Liver (tissue), 9 donors: Measurements from ENCODE around the gene CLIC3. TPM values are rescaled to one million over a fixed set of nuclear protein-coding genes. Genes with fewer than 3 reads are reported as not detected.

Source experiments
- DNase-seq: peaks from one replicate; pipeline ENCODE4 v3.0.0-alpha.2; 2017; ENCODE audit warnings: low spot score
- H3K27ac ChIP-seq, 2 donors: one replicate each; pipeline ENCODE4 v1.7.0; 2013; ENCODE audit warnings: inconsistent platforms in 2 of 2, low read length in 2 of 2, control low read depth in 1 of 2, low read depth in 1 of 2, mild to moderate bottlenecking in 1 of 2
- H3K27me3 ChIP-seq, 4 donors: one replicate each; pipeline versions ENCODE4 v1.6.1 to v1.7.0; 2013; ENCODE audit warnings: low read length in 3 of 4, inconsistent platforms in 1 of 4, mild to moderate bottlenecking in 1 of 4, moderate library complexity in 1 of 4; ENCODE audit not compliant: control insufficient read depth in 4 of 4, insufficient read depth in 4 of 4
- H3K36me3 ChIP-seq, 4 donors: one replicate each; pipeline versions ENCODE4 v1.6.1 to v1.7.0; 2013; ENCODE audit warnings: low read length in 3 of 4, mild to moderate bottlenecking in 3 of 4, low read depth in 1 of 4, moderate library complexity in 1 of 4; ENCODE audit not compliant: control insufficient read depth in 4 of 4, insufficient read depth in 3 of 4
- H3K4me1 ChIP-seq, 4 donors: one replicate each; pipeline versions ENCODE4 v1.6.1 to v1.7.0; 2013; ENCODE audit warnings: low read length in 3 of 4, mild to moderate bottlenecking in 3 of 4, moderate library complexity in 1 of 4; ENCODE audit not compliant: control insufficient read depth in 4 of 4, insufficient read depth in 4 of 4
- H3K4me3 ChIP-seq, 3 donors: one replicate each; pipeline versions ENCODE4 v1.6.1 to v1.7.0; 2013; ENCODE audit warnings: low read length in 3 of 3, control low read depth in 1 of 3, low read depth in 1 of 3, mild to moderate bottlenecking in 1 of 3
- H3K9ac ChIP-seq, 2 donors: one replicate each; pipeline ENCODE4 v1.7.0; 2013; ENCODE audit warnings: low read length in 2 of 2, mild to moderate bottlenecking in 2 of 2, moderate library complexity in 2 of 2, control low read depth in 1 of 2, low read depth in 1 of 2
- H3K9me3 ChIP-seq, 4 donors: one replicate each; pipeline versions ENCODE4 v1.6.1 to v1.7.0; 2013; ENCODE audit warnings: low read length in 3 of 4; ENCODE audit not compliant: control insufficient read depth in 4 of 4
- EGR1 ChIP-seq, 2 donors: IDR thresholded peaks; 2 replicates each; pipeline ENCODE4 v1.6.1; 2016 to 2018; ENCODE audit warnings: antibody characterized with exemption in 2 of 2, low read depth in 2 of 2
- FOXA1 ChIP-seq: IDR thresholded peaks from 2 replicates; pipeline ENCODE4 v1.6.1; 2016; ENCODE audit warnings: antibody characterized with exemption
- GABPA ChIP-seq, 2 donors: IDR thresholded peaks in 1 of 2; conservative IDR thresholded peaks in 1 of 2; 2 replicates each; pipeline ENCODE4 v1.6.1; 2016; ENCODE audit warnings: antibody characterized with exemption in 2 of 2, mild to moderate bottlenecking in 1 of 2, moderate library complexity in 1 of 2
- HNF4A ChIP-seq, 2 donors: conservative IDR thresholded peaks; 2 replicates each; pipeline ENCODE4 v1.6.1; 2016; ENCODE audit warnings: antibody characterized with exemption in 2 of 2, mild to moderate bottlenecking in 2 of 2
- HNF4G ChIP-seq: IDR thresholded peaks from 2 replicates; pipeline ENCODE4 v1.6.1; 2016; ENCODE audit warnings: antibody characterized with exemption
- JUND ChIP-seq, 2 donors: IDR thresholded peaks; 2 replicates each; pipeline ENCODE4 v1.6.1; 2016; ENCODE audit warnings: antibody characterized with exemption in 2 of 2
- NR2F2 ChIP-seq: IDR thresholded peaks from 2 replicates; pipeline ENCODE4 v1.6.1; 2016; ENCODE audit warnings: antibody characterized with exemption
- RXRA ChIP-seq, 2 donors: IDR thresholded peaks; 2 replicates each; pipeline ENCODE4 v1.6.1; 2017 to 2018; ENCODE audit warnings: antibody characterized with exemption in 2 of 2, mild to moderate bottlenecking in 1 of 2
- SP1 ChIP-seq: IDR thresholded peaks from 2 replicates; pipeline ENCODE4 v1.6.1; 2018; ENCODE audit warnings: antibody characterized with exemption, mild to moderate bottlenecking
- TAF1 ChIP-seq: conservative IDR thresholded peaks from 2 replicates; pipeline ENCODE4 v1.6.1; 2016; ENCODE audit warnings: antibody characterized with exemption, mild to moderate bottlenecking
- YY1 ChIP-seq: IDR thresholded peaks from 2 replicates; pipeline ENCODE4 v1.6.1; 2016; ENCODE audit warnings: antibody characterized with exemption, mild to moderate bottlenecking
- WGBS: extraction: QIAGEN DNeasy Blood & Tissue Kit; methylation state at CpG from one replicate; pipeline ENCODE4 v1.1.7; 2013; 5-methylcytosine and 5-hydroxymethylcytosine counted together
- polyA plus RNA-seq, 2 donors: library from polyadenylated mRNA; stranded (reverse) in 1 of 2; unstranded in 1 of 2; fragments of 200-250 nt in 1 of 2; fragments of >200 nt in 1 of 2; fragmentation: Nextera tagmentation in 1 of 2; extraction: Ambion mirVana in 1 of 2; gene quantifications; one replicate each; pipeline versions ENCODE4 v1.2.1 to v1.2.3, GENCODE V29; 2013 to 2015
- total RNA-seq, 2 donors: library from RNA; depleted of rRNA; stranded (reverse); fragments of >200 nt; gene quantifications; one replicate each; pipeline ENCODE4 v1.2.3, GENCODE V29; 2014
- TF ChIP-seq, protein P1 (sequence below): IDR thresholded peaks from 2 replicates; pipeline ENCODE4 v1.6.1; 2016; ENCODE audit warnings: antibody characterized with exemption
- TF ChIP-seq, protein P2 (sequence below): IDR thresholded peaks from 2 replicates; pipeline ENCODE4 v1.6.1; 2016; ENCODE audit warnings: antibody characterized with exemption, mild to moderate bottlenecking
- TF ChIP-seq, protein P3 (sequence below): IDR thresholded peaks from 2 replicates; pipeline ENCODE4 v1.6.1; 2016; ENCODE audit warnings: antibody characterized with exemption
- TF ChIP-seq, protein P4 (sequence below): fragments of 150-350 bp; IDR thresholded peaks from 2 replicates; pipeline ENCODE4 v1.5.1; 2017; ENCODE audit warnings: improper control_type of control experiment, low read depth, low read length; ENCODE audit not compliant: missing input control
- donor health status: healthy.
- donor health status: healthy.
- donor health status: healthy.
- donor health status: healthy.
- donor health status: healthy.

The CLIC3 gene
- total and polyA plus RNA-seq, 4 donors = 0.33 to 0.83 (median 0.40) TPM

DNA sequence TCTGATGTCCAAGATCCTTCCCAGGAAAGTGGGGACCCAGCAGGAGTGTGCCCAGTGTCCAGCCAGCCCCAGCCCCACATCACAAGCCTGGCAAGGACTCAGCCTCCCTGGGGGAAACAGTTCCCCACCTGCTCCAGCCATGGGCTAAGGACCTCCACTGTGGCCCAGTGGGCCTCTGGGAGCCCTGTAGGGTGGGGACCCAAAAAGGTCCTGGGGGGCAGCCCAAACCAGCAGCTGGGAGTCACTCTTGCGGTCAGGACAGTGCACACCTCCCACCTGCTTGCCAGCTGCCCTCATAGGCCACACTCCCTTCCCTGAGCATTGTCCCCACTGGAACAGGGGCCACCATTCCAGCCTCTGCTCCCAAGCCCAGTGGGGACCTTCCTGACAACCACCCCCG, 30.0 kb upstream of the CLIC3 start:
- DNase-seq = no peak
- Histone ChIP-seq H3K9ac (no peak overlapping the region), H3K9me3 (no peaks in the 10 kb centered on the region), H3K4me3 (no peak overlapping the region), H3K27me3 (no peaks in the 10 kb centered on the region), H3K27ac (no peak overlapping the region), H3K36me3 (no peaks in the 10 kb centered on the region), H3K4me1 (peaks cover 39 to 71% (median 54%) of the 10 kb centered on the region in 4 donors)
- WGBS = 91% methylated on average over 2 of the region's 2 CpGs
- no peak for TF ChIP-seq TAF1
- TF ChIP-seq SP1 = no peak
- no peak for TF ChIP-seq EGR1 (IDR thresholded peaks at IDR 0.05; ENCODE audit: low read depth in 2 of 2)
- TF ChIP-seq, protein P1, sequence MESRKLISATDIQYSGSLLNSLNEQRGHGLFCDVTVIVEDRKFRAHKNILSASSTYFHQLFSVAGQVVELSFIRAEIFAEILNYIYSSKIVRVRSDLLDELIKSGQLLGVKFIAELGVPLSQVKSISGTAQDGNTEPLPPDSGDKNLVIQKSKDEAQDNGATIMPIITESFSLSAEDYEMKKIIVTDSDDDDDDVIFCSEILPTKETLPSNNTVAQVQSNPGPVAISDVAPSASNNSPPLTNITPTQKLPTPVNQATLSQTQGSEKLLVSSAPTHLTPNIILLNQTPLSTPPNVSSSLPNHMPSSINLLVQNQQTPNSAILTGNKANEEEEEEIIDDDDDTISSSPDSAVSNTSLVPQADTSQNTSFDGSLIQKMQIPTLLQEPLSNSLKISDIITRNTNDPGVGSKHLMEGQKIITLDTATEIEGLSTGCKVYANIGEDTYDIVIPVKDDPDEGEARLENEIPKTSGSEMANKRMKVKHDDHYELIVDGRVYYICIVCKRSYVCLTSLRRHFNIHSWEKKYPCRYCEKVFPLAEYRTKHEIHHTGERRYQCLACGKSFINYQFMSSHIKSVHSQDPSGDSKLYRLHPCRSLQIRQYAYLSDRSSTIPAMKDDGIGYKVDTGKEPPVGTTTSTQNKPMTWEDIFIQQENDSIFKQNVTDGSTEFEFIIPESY = no peak
- no peak for TF ChIP-seq NR2F2
- TF ChIP-seq, protein P2, sequence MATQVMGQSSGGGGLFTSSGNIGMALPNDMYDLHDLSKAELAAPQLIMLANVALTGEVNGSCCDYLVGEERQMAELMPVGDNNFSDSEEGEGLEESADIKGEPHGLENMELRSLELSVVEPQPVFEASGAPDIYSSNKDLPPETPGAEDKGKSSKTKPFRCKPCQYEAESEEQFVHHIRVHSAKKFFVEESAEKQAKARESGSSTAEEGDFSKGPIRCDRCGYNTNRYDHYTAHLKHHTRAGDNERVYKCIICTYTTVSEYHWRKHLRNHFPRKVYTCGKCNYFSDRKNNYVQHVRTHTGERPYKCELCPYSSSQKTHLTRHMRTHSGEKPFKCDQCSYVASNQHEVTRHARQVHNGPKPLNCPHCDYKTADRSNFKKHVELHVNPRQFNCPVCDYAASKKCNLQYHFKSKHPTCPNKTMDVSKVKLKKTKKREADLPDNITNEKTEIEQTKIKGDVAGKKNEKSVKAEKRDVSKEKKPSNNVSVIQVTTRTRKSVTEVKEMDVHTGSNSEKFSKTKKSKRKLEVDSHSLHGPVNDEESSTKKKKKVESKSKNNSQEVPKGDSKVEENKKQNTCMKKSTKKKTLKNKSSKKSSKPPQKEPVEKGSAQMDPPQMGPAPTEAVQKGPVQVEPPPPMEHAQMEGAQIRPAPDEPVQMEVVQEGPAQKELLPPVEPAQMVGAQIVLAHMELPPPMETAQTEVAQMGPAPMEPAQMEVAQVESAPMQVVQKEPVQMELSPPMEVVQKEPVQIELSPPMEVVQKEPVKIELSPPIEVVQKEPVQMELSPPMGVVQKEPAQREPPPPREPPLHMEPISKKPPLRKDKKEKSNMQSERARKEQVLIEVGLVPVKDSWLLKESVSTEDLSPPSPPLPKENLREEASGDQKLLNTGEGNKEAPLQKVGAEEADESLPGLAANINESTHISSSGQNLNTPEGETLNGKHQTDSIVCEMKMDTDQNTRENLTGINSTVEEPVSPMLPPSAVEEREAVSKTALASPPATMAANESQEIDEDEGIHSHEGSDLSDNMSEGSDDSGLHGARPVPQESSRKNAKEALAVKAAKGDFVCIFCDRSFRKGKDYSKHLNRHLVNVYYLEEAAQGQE = no peak
- TF ChIP-seq HNF4G = no peak
- TF ChIP-seq FOXA1 = no peak
- TF ChIP-seq HNF4A (conservative IDR thresholded peaks at IDR 0.05) = no peak
- no peak for TF ChIP-seq GABPA (IDR thresholded peaks at IDR 0.05 in 1 of 2, conservative IDR thresholded peaks at IDR 0.05 in 1 of 2)
- TF ChIP-seq, protein P3, sequence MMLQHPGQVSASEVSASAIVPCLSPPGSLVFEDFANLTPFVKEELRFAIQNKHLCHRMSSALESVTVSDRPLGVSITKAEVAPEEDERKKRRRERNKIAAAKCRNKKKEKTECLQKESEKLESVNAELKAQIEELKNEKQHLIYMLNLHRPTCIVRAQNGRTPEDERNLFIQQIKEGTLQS = no peak

DNA sequence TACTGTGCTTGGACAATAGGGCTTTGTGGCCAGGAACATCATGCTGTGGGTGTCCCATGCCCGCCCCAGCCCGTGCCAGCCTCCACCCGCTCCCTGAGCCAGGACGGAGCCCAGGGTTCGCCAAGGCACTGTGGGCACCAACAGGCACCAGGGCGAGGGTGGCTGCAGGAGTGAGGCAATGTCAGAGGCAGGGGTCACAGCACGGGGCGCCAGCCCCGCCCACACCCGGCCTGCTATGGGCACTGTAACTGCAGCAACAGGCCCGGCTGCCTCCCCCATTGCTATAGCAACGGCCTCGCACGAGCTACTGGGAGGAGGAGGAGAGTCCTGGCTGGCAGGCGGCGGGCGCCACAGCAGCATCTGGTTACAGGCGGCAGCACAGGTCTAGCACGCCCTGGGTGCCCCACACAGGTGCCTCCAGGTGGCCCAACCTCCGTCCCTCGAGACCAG, 29.2 kb upstream of the CLIC3 start:
- no peak overlapping the region for H3K4me3 ChIP-seq
- H3K9me3 ChIP-seq = no peaks in the 10 kb centered on the region
- H3K27me3 ChIP-seq = no peaks in the 10 kb centered on the region
- peak overlapping the region in 1 of 2 donors; percentile 14 for H3K27ac ChIP-seq
- WGBS = 43% methylated on average over 21 of the region's 21 CpGs
- no peak for DNase-seq
- peaks cover 39 to 71% (median 54%) of the 10 kb centered on the region in 4 donors for H3K4me1 ChIP-seq
- H3K9ac ChIP-seq = no peak overlapping the region
- no peaks in the 10 kb centered on the region for H3K36me3 ChIP-seq
- TF ChIP-seq, protein P1 = no peak
- TF ChIP-seq SP1 (peak; percentile 36), HNF4A (conservative IDR thresholded peaks at IDR 0.05) (peak in 1 of 2 donors; percentile 46), JUND (IDR thresholded peaks at IDR 0.05) (no peak), HNF4G (no peak), RXRA (IDR thresholded peaks at IDR 0.05) (peak in 1 of 2 donors; percentile 49), YY1 (no peak), EGR1 (IDR thresholded peaks at IDR 0.05; ENCODE audit: low read depth in 2 of 2) (no peak)
- TF ChIP-seq, protein P2 = no peak
- TF ChIP-seq, protein P4, sequence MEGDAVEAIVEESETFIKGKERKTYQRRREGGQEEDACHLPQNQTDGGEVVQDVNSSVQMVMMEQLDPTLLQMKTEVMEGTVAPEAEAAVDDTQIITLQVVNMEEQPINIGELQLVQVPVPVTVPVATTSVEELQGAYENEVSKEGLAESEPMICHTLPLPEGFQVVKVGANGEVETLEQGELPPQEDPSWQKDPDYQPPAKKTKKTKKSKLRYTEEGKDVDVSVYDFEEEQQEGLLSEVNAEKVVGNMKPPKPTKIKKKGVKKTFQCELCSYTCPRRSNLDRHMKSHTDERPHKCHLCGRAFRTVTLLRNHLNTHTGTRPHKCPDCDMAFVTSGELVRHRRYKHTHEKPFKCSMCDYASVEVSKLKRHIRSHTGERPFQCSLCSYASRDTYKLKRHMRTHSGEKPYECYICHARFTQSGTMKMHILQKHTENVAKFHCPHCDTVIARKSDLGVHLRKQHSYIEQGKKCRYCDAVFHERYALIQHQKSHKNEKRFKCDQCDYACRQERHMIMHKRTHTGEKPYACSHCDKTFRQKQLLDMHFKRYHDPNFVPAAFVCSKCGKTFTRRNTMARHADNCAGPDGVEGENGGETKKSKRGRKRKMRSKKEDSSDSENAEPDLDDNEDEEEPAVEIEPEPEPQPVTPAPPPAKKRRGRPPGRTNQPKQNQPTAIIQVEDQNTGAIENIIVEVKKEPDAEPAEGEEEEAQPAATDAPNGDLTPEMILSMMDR = peak; percentile 9
